Hippocampal formation (tissue), 2 donors: Measurements from ENCODE around the gene NFATC2.

Experiments
- DNase-seq, 2 donors: peaks; one replicate each; lab custom pipeline; 2025; lab: John Stamatoyannopoulos, UW

NFATC2 gene

GRCh38 chr20:51514249-51514648 lies 28.3 kb downstream of the NFATC2 start:
- no peak for DNase-seq

GRCh38 chr20:51513545-51513944 lies 29.0 kb downstream of the NFATC2 start:
- no peak for DNase-seq

- no peak for DNase-seq
These were observed 29.9 kb downstream of the NFATC2 start for GRCh38 chr20:51512645-51513044.

GRCh38 chr20:51511861-51512619 lies 30.5 kb downstream of the NFATC2 start:
- no peak for DNase-seq

- no peak for DNase-seq
These were observed 31.4 kb downstream of the NFATC2 start for GRCh38 chr20:51510936-51511605.

GRCh38 chr20:51510169-51510568 lies 32.4 kb downstream of the NFATC2 start:
- no peak for DNase-seq

- no peak for DNase-seq
These were observed 33.3 kb downstream of the NFATC2 start for GRCh38 chr20:51509208-51509607.

GRCh38 chr20:51508780-51509179 lies 33.7 kb downstream of the NFATC2 start:
- no peak for DNase-seq

GRCh38 chr20:51508158-51508557 lies 34.4 kb downstream of the NFATC2 start:
- no peak for DNase-seq

- DNase-seq, result no peak
These were observed 35.1 kb downstream of the NFATC2 start for GRCh38 chr20:51507216-51508036.

GRCh38 chr20:51506527-51507215 lies 35.8 kb downstream of the NFATC2 start:
- DNase-seq, result no peak

- DNase-seq, result no peak
These were observed 37.0 kb downstream of the NFATC2 start for GRCh38 chr20:51505566-51505965.

GRCh38 chr20:51503376-51503775 lies 39.1 kb downstream of the NFATC2 start:
- DNase-seq, result no peak

GRCh38 chr20:51500936-51501335 lies 41.6 kb downstream of the NFATC2 start:
- DNase-seq, result no peak

- no peak for DNase-seq
These were observed 42.2 kb downstream of the NFATC2 start for GRCh38 chr20:51500311-51500710.

- DNase-seq, result no peak
These were observed 43.6 kb downstream of the NFATC2 start for GRCh38 chr20:51498765-51499540.

GRCh38 chr20:51497542-51498467 lies 44.7 kb downstream of the NFATC2 start:
- no peak for DNase-seq

GRCh38 chr20:51496964-51497363 lies 45.6 kb downstream of the NFATC2 start:
- no peak for DNase-seq

- no peak for DNase-seq
These were observed 46.5 kb downstream of the NFATC2 start for GRCh38 chr20:51495921-51496545.

GRCh38 chr20:51495291-51495690 lies 47.2 kb downstream of the NFATC2 start:
- DNase-seq, result no peak
